Measurements from ENCODE around the gene AKT2. TPM values are rescaled to one million over a fixed set of nuclear protein-coding genes. Genes with fewer than 3 reads are reported as not detected.

AKT2 gene
- polyA plus RNA-seq, 1 donor, result 101 TPM

DNA sequence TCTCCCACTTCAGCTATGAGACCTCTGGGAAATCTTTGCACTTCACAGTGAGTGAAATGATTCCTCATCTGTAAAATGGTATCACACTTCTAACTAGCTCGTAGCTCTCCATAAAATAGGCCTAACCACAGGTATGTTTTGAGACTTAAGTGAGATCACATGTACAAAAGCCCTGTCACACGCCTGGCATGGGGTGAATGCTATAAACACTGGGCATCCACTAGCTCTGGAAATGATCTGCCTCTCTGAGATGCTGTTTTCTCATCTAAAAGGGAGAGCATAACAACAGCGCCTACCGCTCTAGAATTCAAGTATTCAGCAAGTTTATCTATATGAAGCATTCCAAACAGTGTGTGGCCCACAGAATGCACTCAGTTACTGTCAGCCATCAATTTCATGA lies 2.2 kb downstream of the AKT2 start:
- peaks cover 54% of the 10 kb centered on the region for H3K4me1 ChIP-seq (ENCODE audit: control insufficient read depth, insufficient read depth, low read length)

DNA sequence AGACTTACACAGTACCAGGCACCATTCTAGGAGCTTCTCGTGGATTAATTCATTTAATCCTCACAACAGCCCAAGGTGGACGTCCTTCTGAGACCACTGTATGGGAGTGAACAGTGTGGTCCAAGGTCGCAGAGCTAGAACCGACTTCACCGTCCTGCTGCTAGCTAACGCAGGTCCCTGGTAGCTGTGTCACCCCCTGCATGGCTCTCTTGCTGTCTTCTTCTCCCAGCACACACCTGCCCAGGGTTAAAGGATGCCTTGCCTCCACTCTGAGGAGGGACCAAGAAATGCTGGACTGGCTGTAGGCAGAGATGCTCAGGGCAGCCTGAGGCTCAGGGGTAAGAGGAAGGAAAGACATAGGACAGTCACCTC lies 3.0 kb downstream of the AKT2 start:
- no peak for DNase-seq
- no CpG with 5 or more reads among the region's 6 CpGs for WGBS (ENCODE audit: insufficient coverage, low lambda C conversion rate)
- Histone ChIP-seq H3K36me3 (ENCODE audit: control insufficient read depth, insufficient read depth, low read length) (peaks cover 9% of the 10 kb centered on the region), H3K27me3 (ENCODE audit: control insufficient read depth, insufficient read depth, low read length) (no peaks in the 10 kb centered on the region), H3K4me3 (ENCODE audit: low read length) (no peak overlapping the region), H3K9me3 (ENCODE audit: control insufficient read depth, low read depth, low read length) (peaks cover 3% of the 10 kb centered on the region), H3K4me1 (ENCODE audit: control insufficient read depth, insufficient read depth, low read length) (peaks cover 56% of the 10 kb centered on the region), H3K27ac (ENCODE audit: low read length) (no peak overlapping the region)

More for the DNA sequence above, 2.2 kb downstream of the AKT2 start:
- no peak overlapping the region for H3K27ac ChIP-seq (ENCODE audit: low read length)
- H3K4me3 ChIP-seq (ENCODE audit: low read length), result no peak overlapping the region
- peaks cover 3% of the 10 kb centered on the region for H3K9me3 ChIP-seq (ENCODE audit: control insufficient read depth, low read depth, low read length)
- no peak for DNase-seq
- peaks cover 9% of the 10 kb centered on the region for H3K36me3 ChIP-seq (ENCODE audit: control insufficient read depth, insufficient read depth, low read length)
- WGBS (ENCODE audit: insufficient coverage, low lambda C conversion rate), result no CpG with 5 or more reads among the region's 4 CpGs
- H3K27me3 ChIP-seq (ENCODE audit: control insufficient read depth, insufficient read depth, low read length), result no peaks in the 10 kb centered on the region

DNA sequence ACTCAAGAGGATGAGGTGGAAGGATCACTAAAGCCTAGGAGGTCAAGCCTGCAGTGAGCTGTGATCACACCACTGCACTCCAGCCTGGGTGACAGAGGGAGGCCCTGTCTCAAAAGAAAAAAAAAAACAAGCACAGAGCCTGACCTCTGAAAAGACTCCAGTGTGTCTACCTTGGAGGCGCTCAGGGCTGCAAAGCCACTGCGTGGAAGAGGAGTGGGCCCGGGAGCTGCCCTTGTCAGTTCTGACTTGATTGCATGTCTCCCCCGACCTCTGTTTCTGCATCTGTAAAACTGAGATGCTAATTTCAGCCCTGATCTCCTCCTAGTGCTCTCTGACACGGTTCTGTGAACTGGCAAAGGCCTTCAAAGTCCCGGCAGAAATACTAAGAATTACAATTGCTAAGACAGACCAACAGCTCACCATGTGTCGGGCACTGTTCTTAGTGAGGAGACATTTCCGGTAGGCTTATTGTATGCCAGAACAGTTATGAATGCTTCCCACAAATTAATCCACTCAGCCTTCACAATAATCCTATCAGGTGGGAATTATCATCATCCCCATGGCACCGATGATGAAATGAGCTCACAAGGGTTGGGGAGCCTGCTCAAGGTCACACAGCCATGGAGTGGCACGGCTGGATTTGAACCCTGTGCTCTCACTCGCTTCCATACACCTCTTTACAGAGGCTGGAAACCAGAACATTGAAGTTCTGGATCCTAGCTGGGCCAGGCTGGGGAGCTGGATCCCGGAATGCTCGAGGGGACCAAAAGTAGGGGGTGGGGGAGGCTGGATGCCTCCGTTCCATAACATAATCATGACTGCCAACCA lies 3.5 kb downstream of the AKT2 start:
- Histone ChIP-seq H3K9me3 (ENCODE audit: control insufficient read depth, low read depth, low read length) (peaks cover 3% of the 10 kb centered on the region), H3K27ac (ENCODE audit: low read length) (peak overlapping the region; percentile 31), H3K4me3 (ENCODE audit: low read length) (no peak overlapping the region), H3K27me3 (ENCODE audit: control insufficient read depth, insufficient read depth, low read length) (no peaks in the 10 kb centered on the region), H3K36me3 (ENCODE audit: control insufficient read depth, insufficient read depth, low read length) (peaks cover 9% of the 10 kb centered on the region), H3K4me1 (ENCODE audit: control insufficient read depth, insufficient read depth, low read length) (peaks cover 56% of the 10 kb centered on the region)
- DNase-seq, result no peak
- no CpG with 5 or more reads among the region's 14 CpGs for WGBS (ENCODE audit: insufficient coverage, low lambda C conversion rate)

DNA sequence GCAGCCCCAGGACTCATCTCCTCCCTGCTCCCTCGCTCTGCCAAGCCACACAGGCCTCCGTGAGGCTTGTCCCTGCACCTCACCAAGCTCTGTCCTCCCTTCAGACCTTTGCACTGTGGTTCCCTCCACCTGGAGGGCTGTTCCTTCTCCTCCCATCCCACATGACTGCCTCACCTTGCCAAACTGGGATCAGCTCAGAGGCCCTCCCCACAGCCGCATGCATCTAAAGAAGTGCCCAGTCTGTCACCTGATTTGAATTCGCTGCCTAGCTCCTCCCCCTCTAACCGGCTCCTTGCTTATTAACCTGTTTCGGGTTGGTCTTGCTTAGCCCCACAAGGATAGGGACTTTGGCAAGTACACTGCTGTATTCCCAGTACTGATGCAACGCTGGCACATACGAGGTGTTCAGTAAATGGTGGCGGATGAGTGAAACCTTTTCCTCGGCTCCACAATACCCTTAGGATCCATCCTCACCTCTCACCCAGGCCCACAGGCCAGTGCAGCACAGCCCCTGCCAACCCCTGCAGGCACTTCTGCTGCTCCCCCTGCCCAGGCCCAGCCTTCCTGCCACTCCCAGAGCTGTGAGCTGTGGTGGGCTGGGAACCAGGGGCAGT lies 4.4 kb downstream of the AKT2 start:
- DNase-seq, result peak; percentile 85 to 94
- Histone ChIP-seq H3K4me1 (ENCODE audit: control insufficient read depth, insufficient read depth, low read length) (peaks cover 53% of the 10 kb centered on the region), H3K27me3 (ENCODE audit: control insufficient read depth, insufficient read depth, low read length) (no peaks in the 10 kb centered on the region), H3K4me3 (ENCODE audit: low read length) (no peak overlapping the region), H3K9me3 (ENCODE audit: control insufficient read depth, low read depth, low read length) (peaks cover 3% of the 10 kb centered on the region), H3K36me3 (ENCODE audit: control insufficient read depth, insufficient read depth, low read length) (peaks cover 9% of the 10 kb centered on the region), H3K27ac (ENCODE audit: low read length) (peak overlapping the region; percentile 31)
- no CpG with 5 or more reads among the region's 10 CpGs for WGBS (ENCODE audit: insufficient coverage, low lambda C conversion rate)

DNA sequence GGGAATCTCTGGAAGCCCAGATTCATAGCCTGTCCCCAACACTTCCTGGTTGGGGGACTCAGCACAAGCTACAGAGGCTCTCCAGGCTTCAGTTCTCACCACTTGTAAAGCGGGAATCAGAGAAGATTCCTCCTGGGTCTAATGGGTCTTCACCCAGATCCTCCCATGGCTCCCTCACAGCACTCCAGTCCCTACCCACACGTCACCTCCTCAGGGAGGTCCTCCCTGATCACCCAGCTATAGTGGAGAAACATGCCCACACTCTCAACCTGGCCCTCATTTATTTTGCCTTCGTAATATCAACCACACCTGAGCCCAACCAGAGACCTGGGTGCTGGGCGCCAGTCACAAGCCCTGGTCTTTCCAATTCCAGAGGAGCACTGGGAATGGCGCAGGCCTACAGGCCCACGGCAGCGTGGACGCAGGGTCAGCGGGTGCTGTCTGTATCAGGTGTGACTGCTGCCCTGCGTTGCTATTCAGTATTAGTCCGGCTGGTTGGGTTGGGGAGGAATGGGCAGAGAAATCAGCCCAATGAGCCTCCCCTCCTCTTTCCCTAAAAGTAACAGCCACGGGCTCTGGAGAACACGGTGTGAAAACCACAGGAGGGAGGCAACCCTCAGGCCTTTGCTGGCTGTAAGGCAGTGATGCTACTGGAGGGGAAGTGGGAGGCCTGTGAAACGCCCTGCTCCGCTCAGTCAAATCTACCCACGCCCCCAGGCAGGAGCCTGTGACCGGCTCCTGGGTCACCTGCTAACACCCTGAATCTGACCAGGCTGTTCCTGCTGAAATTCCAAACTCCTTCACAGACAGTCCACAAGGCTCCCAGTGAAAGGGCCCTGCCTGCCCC lies 5.2 kb downstream of the AKT2 start:
- Histone ChIP-seq H3K27me3 (ENCODE audit: control insufficient read depth, insufficient read depth, low read length) (no peaks in the 10 kb centered on the region), H3K4me3 (ENCODE audit: low read length) (no peak overlapping the region), H3K4me1 (ENCODE audit: control insufficient read depth, insufficient read depth, low read length) (peaks cover 50% of the 10 kb centered on the region), H3K36me3 (ENCODE audit: control insufficient read depth, insufficient read depth, low read length) (peaks cover 9% of the 10 kb centered on the region), H3K27ac (ENCODE audit: low read length) (peak overlapping the region; percentile 31), H3K9me3 (ENCODE audit: control insufficient read depth, low read depth, low read length) (peaks cover 3% of the 10 kb centered on the region)
- DNase-seq, result no peak
- no CpG with 5 or more reads among the region's 17 CpGs for WGBS (ENCODE audit: insufficient coverage, low lambda C conversion rate)

DNA sequence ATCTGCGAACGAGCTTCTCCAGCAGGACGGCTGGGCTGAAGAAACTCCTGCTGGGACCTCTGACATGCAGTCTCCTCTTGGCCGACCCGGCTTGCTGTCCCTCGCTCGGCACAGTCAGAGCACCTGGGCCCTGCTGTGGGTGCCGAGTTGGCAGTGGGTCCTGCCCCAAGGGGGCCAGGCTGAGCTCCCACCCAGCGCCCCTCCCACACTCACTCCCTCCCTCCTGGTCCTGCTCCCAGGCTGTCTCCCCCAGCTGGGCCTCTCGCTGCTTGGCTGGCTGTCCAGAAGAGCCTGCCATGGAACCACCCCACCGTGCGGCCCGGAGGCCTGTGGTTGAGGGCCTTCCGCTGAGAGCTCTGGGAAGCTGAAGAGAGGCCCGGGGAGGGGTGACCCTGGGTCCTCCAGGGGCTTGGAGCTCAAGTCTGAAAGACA lies 6.0 kb downstream of the AKT2 start:
- Histone ChIP-seq H3K9me3 (ENCODE audit: control insufficient read depth, low read depth, low read length) (peaks cover 3% of the 10 kb centered on the region), H3K4me1 (ENCODE audit: control insufficient read depth, insufficient read depth, low read length) (peaks cover 48% of the 10 kb centered on the region), H3K27ac (ENCODE audit: low read length) (peak overlapping the region; percentile 27), H3K27me3 (ENCODE audit: control insufficient read depth, insufficient read depth, low read length) (no peaks in the 10 kb centered on the region), H3K4me3 (ENCODE audit: low read length) (no peak overlapping the region), H3K36me3 (ENCODE audit: control insufficient read depth, insufficient read depth, low read length) (peaks cover 9% of the 10 kb centered on the region)
- DNase-seq, result peak; percentile 40 to 64
- no CpG with 5 or more reads among the region's 15 CpGs for WGBS (ENCODE audit: insufficient coverage, low lambda C conversion rate)

DNA sequence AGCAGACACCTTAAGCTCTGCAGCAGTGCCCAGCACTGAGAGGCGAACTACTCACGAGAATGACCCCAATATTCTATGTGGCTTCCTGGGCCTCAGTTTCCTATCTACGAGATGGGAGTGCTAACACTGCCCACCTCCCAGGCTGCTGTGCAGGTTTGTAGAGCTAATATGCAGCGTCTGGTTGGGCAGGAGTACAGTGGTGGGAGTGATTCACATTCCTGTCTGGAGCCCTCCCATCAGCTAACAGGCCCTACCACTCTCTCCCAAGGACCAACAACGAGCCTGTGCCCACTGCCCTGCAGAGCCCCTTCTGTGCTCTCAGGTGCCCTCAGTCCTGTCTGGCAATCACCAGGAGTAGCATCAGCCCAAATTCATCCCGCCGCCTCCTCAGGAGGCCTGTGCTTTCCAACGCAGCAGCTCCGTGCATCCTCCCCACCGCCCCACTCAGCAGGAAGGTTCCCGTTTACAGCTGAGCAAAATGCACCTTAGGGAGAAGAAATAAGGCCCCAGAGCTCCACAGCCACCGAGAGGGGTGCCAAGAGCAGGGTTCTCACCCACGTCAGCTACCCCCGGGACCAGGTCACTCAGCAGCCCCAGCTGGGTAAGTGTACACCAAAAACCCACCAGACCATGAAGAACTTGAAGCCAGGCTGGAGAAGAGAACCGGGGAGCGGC lies 6.6 kb downstream of the AKT2 start:
- H3K4me1 ChIP-seq (ENCODE audit: control insufficient read depth, insufficient read depth, low read length), result peaks cover 43% of the 10 kb centered on the region
- H3K4me3 ChIP-seq (ENCODE audit: low read length), result no peak overlapping the region
- peaks cover 9% of the 10 kb centered on the region for H3K36me3 ChIP-seq (ENCODE audit: control insufficient read depth, insufficient read depth, low read length)
- peaks cover 3% of the 10 kb centered on the region for H3K9me3 ChIP-seq (ENCODE audit: control insufficient read depth, low read depth, low read length)
- 73% methylated on average over 3 of the region's 16 CpGs for WGBS (ENCODE audit: insufficient coverage, low lambda C conversion rate)
- no peak for DNase-seq
- no peak overlapping the region for H3K27ac ChIP-seq (ENCODE audit: low read length)
- no peaks in the 10 kb centered on the region for H3K27me3 ChIP-seq (ENCODE audit: control insufficient read depth, insufficient read depth, low read length)

DNA sequence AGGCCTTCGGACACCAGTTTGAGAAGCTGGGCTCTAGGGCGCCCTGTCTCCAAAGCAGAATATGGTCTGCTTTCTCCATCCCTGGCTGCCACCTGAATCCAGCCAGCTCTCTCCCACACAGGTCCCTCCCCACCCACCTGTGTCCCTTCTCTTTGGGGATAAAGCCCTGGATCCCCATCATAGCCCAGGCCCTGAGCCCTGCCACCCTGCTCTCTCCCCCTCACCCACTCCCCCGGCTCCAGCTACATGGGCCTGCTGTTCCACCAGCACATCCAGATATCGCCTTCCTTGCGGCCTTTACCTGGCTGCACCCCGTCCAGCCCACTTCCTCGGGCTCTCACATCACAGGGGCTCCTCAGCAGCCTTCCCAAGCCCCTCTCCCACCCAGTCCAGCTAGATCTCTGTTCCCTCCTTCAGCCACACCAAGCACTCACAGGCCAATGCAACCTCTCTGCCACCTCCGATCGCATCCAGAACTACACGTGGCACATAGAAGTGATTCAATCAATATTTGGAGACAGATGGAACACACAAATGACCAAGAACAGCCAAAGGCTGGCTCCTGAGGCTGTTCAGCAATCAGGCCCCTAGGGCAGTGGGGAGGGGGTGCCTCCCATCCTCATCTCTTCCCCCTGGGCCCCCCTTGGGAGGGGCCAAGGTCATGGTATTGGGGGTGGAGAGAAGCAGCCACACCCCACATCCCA lies 7.6 kb downstream of the AKT2 start:
- Histone ChIP-seq H3K27me3 (ENCODE audit: control insufficient read depth, insufficient read depth, low read length) (no peaks in the 10 kb centered on the region), H3K4me3 (ENCODE audit: low read length) (no peak overlapping the region), H3K27ac (ENCODE audit: low read length) (no peak overlapping the region), H3K4me1 (ENCODE audit: control insufficient read depth, insufficient read depth, low read length) (peaks cover 35% of the 10 kb centered on the region), H3K9me3 (ENCODE audit: control insufficient read depth, low read depth, low read length) (peaks cover 3% of the 10 kb centered on the region), H3K36me3 (ENCODE audit: control insufficient read depth, insufficient read depth, low read length) (peaks cover 13% of the 10 kb centered on the region)
- DNase-seq, result peak in 1 of 2 donors; percentile 44
- no CpG with 5 or more reads among the region's 10 CpGs for WGBS (ENCODE audit: insufficient coverage, low lambda C conversion rate)

DNA sequence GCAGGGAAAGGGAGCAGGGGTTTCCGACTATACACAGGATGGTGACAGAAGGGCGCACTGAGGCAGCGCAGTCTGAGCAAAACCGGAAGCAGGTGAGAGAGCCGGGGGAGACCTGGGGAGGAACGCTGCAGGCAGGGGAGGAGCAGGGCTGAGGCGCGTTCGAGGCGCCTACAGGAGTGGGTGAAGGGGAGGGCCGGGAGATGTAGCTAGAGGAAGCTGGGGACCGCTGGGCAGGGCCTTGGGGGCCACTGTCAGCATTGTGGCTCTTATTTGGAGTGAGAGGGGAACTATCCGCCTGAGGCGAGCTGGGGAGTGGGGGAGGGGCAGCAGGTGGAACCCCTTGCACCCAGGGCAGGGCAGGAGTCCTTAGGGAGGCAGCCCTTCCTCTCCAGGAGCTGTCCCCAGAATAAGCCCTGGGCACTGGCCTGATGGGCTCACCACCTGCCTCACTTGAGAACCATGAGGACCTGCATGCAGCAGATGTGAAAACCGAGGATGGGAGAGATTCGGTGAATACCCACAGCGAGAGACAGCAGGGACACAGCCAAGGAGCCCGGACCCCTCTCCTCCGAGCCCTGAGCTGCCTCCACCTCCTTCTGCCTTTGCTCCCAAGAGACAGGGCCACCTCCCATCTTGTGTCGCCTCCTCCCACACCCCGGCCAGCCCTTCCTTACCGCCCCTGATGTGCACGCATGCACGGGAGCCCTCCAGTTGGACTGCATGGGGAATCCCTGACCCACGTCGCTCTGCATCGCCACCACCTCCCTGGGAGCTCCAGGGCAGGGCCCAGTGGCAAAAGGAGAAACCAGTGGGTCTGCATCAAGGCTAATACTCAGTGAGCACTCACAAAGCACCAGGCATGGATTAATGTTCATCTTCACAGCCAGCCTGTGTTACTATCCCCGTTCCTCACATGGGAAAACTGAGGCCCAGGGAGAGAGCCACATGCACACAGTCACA lies 10.3 kb downstream of the AKT2 start:
- Histone ChIP-seq H3K9me3 (ENCODE audit: control insufficient read depth, low read depth, low read length) (peaks cover 3% of the 10 kb centered on the region), H3K27ac (ENCODE audit: low read length) (no peak overlapping the region), H3K4me3 (ENCODE audit: low read length) (no peak overlapping the region), H3K4me1 (ENCODE audit: control insufficient read depth, insufficient read depth, low read length) (peaks cover 21% of the 10 kb centered on the region), H3K36me3 (ENCODE audit: control insufficient read depth, insufficient read depth, low read length) (peaks cover 14% of the 10 kb centered on the region), H3K27me3 (ENCODE audit: control insufficient read depth, insufficient read depth, low read length) (no peaks in the 10 kb centered on the region)
- DNase-seq, result no peak
- WGBS (ENCODE audit: insufficient coverage, low lambda C conversion rate), result 83% methylated on average over 6 of the region's 28 CpGs
